HCT116 (cell line): ENCODE data around the gene PSTPIP2. TPM values are rescaled to one million over a fixed set of nuclear protein-coding genes. Genes with fewer than 3 reads are reported as not detected.

ENCODE experiments used
- ATAC-seq: fragments of 200-7000 bp; cut with Tn5 transposase; 2 replicates; pipeline ENCODE4 v1.9.1; 2020; ENCODE audit warnings: mild to moderate bottlenecking, moderate library complexity
- BruUV-seq: library from RNA; stranded (reverse); fragments of 400-500 nt; replicated peaks from 2 replicates; lab custom pipeline; 2021; lab: Mats Ljungman, UMichigan
- CTCF ChIA-PET: fragments of 300-600 bp; sonication (Branson Sonifier 250); formaldehyde crosslinking; loops from one replicate; lab custom pipeline; 2021; ENCODE audit warnings: antibody characterized with exemption; lab: Charles Lee
- POLR2A ChIA-PET: fragments of 300-600, 350-600 bp; sonication (Branson Sonifier 250); formaldehyde crosslinking; loops from one replicate; lab custom pipeline; 2021; ENCODE audit warnings: antibody characterized with exemption; lab: Charles Lee
- RAD21 ChIA-PET, 2 experiments: fragments of 300-600 bp; sonication (Branson Sonifier 250); formaldehyde crosslinking; loops; one replicate each; lab custom pipeline; 2023; ENCODE audit warnings: low total read pairs in 2 of 2; ENCODE audit not compliant: uncharacterized antibody in 2 of 2, unreplicated experiment in 2 of 2, low non-redundant PET in 1 of 2; lab: Charles Lee
- DNase-seq: peaks from one replicate; pipeline ENCODE4 v3.0.0-alpha.2; 2010; ENCODE audit warnings: low read depth, low spot score
- H2AFZ ChIP-seq: fragments of 200-600 bp; shearing (Covaris generic), sonication (generic); 2 replicates; pipeline ENCODE4 v1.6.1; 2017; ENCODE audit warnings: low read depth, mixed run types, mixed read lengths, antibody characterized with exemption, low read length; ENCODE audit not compliant: poor library complexity, severe bottlenecking
- H3K27ac ChIP-seq: 2 replicates; pipeline ENCODE4 v1.5.1; 2012; ENCODE audit warnings: low read depth, low read length
- H3K27me3 ChIP-seq: fragments of 200-600 bp; sonication (generic); 2 replicates; pipeline ENCODE4 v1.6.1; 2016; ENCODE audit warnings: mixed run types, low read length, mixed read lengths; ENCODE audit not compliant: insufficient read depth
- H3K36me3 ChIP-seq, 2 experiments: fragments of 200-500 bp in 1 of 2; fragments of 200-600 bp in 1 of 2; sonication (Bioruptor generic) in 1 of 2; sonication (generic) in 1 of 2; 2 replicates each; pipeline versions ENCODE4 v1.5.1 to v1.6.1; 2014 to 2016; ENCODE audit warnings: low read length in 2 of 2, inconsistent platforms in 1 of 2, mixed read lengths in 1 of 2, mixed run types in 1 of 2; ENCODE audit not compliant: insufficient read depth in 2 of 2, control insufficient read depth in 1 of 2
- H3K4me1 ChIP-seq, 2 experiments: fragments of 200-600 bp in 1 of 2; sonication (generic) in 1 of 2; 2 replicates each; pipeline versions ENCODE4 v1.5.1 to v1.6.1; 2012 to 2017; ENCODE audit warnings: low read length in 2 of 2, inconsistent platforms in 1 of 2, mild to moderate bottlenecking in 1 of 2, mixed read lengths in 1 of 2, mixed run types in 1 of 2, moderate library complexity in 1 of 2; ENCODE audit not compliant: insufficient read depth in 2 of 2, control insufficient read depth in 1 of 2
- H3K4me2 ChIP-seq: fragments of 200-600 bp; sonication (generic); 2 replicates; pipeline ENCODE4 v1.6.1; 2017; ENCODE audit warnings: mixed run types, low read length, mixed read lengths
- H3K4me3 ChIP-seq, 2 experiments: fragments of 200-600 bp in 1 of 2; sonication (generic) in 1 of 2; replicated peaks in 1 of 2; 2 replicates each; pipeline ENCODE4 v1.5.1; 2011 to 2016; ENCODE audit warnings: low read length in 2 of 2, control low read depth in 1 of 2, low read depth in 1 of 2, mild to moderate bottlenecking in 1 of 2, mixed read lengths in 1 of 2, mixed run types in 1 of 2
- H3K79me2 ChIP-seq: fragments of 200-600 bp; sonication (generic); 2 replicates; pipeline ENCODE4 v1.6.1; 2017; ENCODE audit warnings: mild to moderate bottlenecking, mixed run types, low read length, moderate library complexity, mixed read lengths; ENCODE audit not compliant: insufficient read depth
- H3K9ac ChIP-seq: fragments of 200-600 bp; sonication (generic); 2 replicates; pipeline ENCODE4 v1.6.1; 2016; ENCODE audit warnings: low read length, mixed read lengths
- H3K9me2 ChIP-seq: fragments of 200-600 bp; sonication (generic), shearing (Covaris generic); 2 replicates; pipeline ENCODE4 v1.6.1; 2017; ENCODE audit warnings: mixed run types, mild to moderate bottlenecking, moderate library complexity; ENCODE audit not compliant: insufficient read depth
- H3K9me3 ChIP-seq, 2 experiments: fragments of 200-500 bp in 1 of 2; fragments of 200-600 bp in 1 of 2; sonication (Bioruptor generic) in 1 of 2; sonication (generic) in 1 of 2; 2 replicates each; pipeline ENCODE4 v1.6.1; 2014 to 2017; ENCODE audit warnings: low read length in 2 of 2, mixed read lengths in 2 of 2, inconsistent platforms in 1 of 2, low read depth in 1 of 2, mild to moderate bottlenecking in 1 of 2, mixed run types in 1 of 2, moderate library complexity in 1 of 2; ENCODE audit not compliant: control insufficient read depth in 1 of 2, insufficient read depth in 1 of 2
- H4K20me1 ChIP-seq: fragments of 200-600 bp; sonication (generic), shearing (Covaris generic); 2 replicates; pipeline ENCODE4 v1.6.1; 2017; ENCODE audit warnings: mixed run types, mild to moderate bottlenecking, moderate library complexity; ENCODE audit not compliant: insufficient read depth
- CBX3 ChIP-seq: IDR thresholded peaks from 2 replicates; pipeline ENCODE4 v1.6.1; 2012; ENCODE audit warnings: low read depth
- CEBPB ChIP-seq: IDR thresholded peaks from 2 replicates; pipeline ENCODE4 v1.6.1; 2012; ENCODE audit warnings: low read depth
- EZH2 ChIP-seq: fragments of 200-600 bp; sonication (generic); IDR thresholded peaks from 2 replicates; pipeline ENCODE4 v1.6.1; 2017; ENCODE audit warnings: antibody characterized with exemption, mixed run types
- EZH2phosphoT487 ChIP-seq: fragments of 200-600 bp; IDR thresholded peaks from 2 replicates; pipeline ENCODE4 v1.6.1; 2018; ENCODE audit warnings: antibody characterized with exemption, borderline replicate concordance
- FOSL1 ChIP-seq: IDR thresholded peaks from 2 replicates; pipeline ENCODE4 v1.6.1; 2012; ENCODE audit warnings: low read depth
- MAX ChIP-seq: IDR thresholded peaks from 2 replicates; pipeline ENCODE4 v1.6.1; 2012
- POLR2A ChIP-seq: IDR thresholded peaks from 2 replicates; pipeline ENCODE4 v1.7.0; 2011; ENCODE audit warnings: borderline replicate concordance; ENCODE audit not compliant: insufficient read depth, insufficient read length; ENCODE audit errors: extremely low read depth
- POLR2AphosphoS5 ChIP-seq: IDR thresholded peaks from 2 replicates; pipeline ENCODE4 v1.6.1; 2011; ENCODE audit warnings: mild to moderate bottlenecking, low read depth, low read length, moderate library complexity
- RAD21 ChIP-seq: IDR thresholded peaks from 2 replicates; pipeline ENCODE4 v1.6.1; 2012; ENCODE audit warnings: low read depth, mild to moderate bottlenecking
- SIN3A ChIP-seq: IDR thresholded peaks from 2 replicates; pipeline ENCODE4 v1.6.1; 2012; ENCODE audit warnings: low read depth
- SRF ChIP-seq: IDR thresholded peaks from 2 replicates; pipeline ENCODE4 v1.6.1; 2012; ENCODE audit warnings: low read depth
- ZBTB33 ChIP-seq: IDR thresholded peaks from 2 replicates; pipeline ENCODE4 v1.6.1; 2011; ENCODE audit warnings: mild to moderate bottlenecking, low read length, moderate library complexity; ENCODE audit not compliant: insufficient replicate concordance; ENCODE audit errors: extremely low read depth
- ZFX ChIP-seq: fragments of 450-650 bp; IDR thresholded peaks from 2 replicates; pipeline ENCODE4 v1.6.1; 2017
- intact Hi-C: fragments of 100-400 bp; cut with micrococcal nuclease; formaldehyde crosslinking; loops from 2 replicates; pipeline ENCODE4 v1.10.0; 2022
- total RNA-seq: library from RNA; stranded (reverse); gene quantifications from one replicate; pipeline ENCODE4 v1.2.1, GENCODE V29; 2021; ENCODE audit not compliant: unreplicated experiment
- TF ChIP-seq, protein P1 (sequence below): IDR thresholded peaks from 2 replicates; pipeline ENCODE4 v1.6.1; 2012

PSTPIP2 gene
- total RNA-seq, 1 experiment from 2014 or later = 20.0 TPM

- Histone ChIP-seq H4K20me1 (no peaks in the 10 kb centered on the region), H3K4me3 (no peak overlapping the region), H3K9me3 (no peaks in the 10 kb centered on the region), H2AFZ (no peak overlapping the region), H3K27me3 (no peaks in the 10 kb centered on the region), H3K4me2 (no peak overlapping the region), H3K9ac (no peak overlapping the region), H3K4me1 (no peaks in the 10 kb centered on the region)
- RAD21 ChIA-PET = no interaction called here
- DNase-seq = no peak
- TF ChIP-seq, protein P1, sequence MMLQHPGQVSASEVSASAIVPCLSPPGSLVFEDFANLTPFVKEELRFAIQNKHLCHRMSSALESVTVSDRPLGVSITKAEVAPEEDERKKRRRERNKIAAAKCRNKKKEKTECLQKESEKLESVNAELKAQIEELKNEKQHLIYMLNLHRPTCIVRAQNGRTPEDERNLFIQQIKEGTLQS = no peak
- TF ChIP-seq POLR2AphosphoS5 = no peak
- no peak for TF ChIP-seq FOSL1
- TF ChIP-seq ZFX = no peak
- TF ChIP-seq SRF = no peak
- TF ChIP-seq EZH2 = no peak
- no peak for TF ChIP-seq RAD21
- TF ChIP-seq CBX3 = no peak
- TF ChIP-seq MAX = no peak
- TF ChIP-seq CEBPB = no peak
- no peak for TF ChIP-seq EZH2phosphoT487
- TF ChIP-seq SIN3A = no peak
- TF ChIP-seq ZBTB33 = no peak
- TF ChIP-seq POLR2A = no peak
- TF ChIP-seq, all 23 proteins: peak for 0
- intact Hi-C loops = no loop called here
- H3K79me2 ChIP-seq = no peaks in the 10 kb centered on the region
- ChIA-PET POLR2A (no interaction called here), CTCF (no interaction called here)
- H3K9me2 ChIP-seq = no peaks in the 10 kb centered on the region
- BruUV-seq = no TSS peak
- H3K27ac ChIP-seq = no peak overlapping the region
- ATAC-seq = no peak
- H3K36me3 ChIP-seq = no peaks in the 10 kb centered on the region
Observed at GRCh38 chr18:46053368-46054095, 18.5 kb downstream of the PSTPIP2 start.
